Putamen (tissue), 1 donor: ENCODE results near the gene CREB5.
"Not testable (repeated sequence)": the region's sequence is repeated elsewhere in the genome, so short reads cannot be mapped to it uniquely, and the experiment has no call there.

Source experiments
- DNase-seq: peaks from one replicate; pipeline ENCODE4 v3.0.0-alpha.2; 2016; ENCODE audit warnings: low spot score

The CREB5 gene

DNA sequence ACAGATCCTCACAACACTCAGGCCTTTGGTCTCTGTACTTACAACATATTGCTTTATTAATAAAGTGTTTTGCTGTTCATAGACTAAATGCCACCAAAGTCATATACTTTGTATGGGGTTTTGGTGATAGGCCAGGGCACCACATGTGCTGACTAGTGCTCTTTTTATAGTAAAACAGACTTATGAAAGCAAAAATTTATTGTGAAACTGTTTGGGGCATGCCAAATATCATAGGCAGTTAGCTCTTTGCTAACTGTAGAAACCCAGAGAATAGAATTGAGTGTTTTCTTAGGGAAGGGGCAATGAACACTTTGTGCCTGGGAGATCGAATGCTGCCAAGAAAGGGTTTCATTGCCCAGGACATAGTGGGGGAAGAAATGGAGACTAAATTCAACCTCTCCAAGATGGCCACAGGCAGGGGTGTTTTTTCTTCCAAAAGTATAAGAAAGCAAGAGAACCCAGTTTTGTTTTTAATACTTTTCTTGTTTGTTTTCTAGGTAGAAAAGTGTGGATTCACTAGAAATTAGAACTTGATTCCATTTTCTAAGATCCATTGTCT is 403.1 kb downstream of the CREB5 start:
- DNase-seq: no peak

DNA sequence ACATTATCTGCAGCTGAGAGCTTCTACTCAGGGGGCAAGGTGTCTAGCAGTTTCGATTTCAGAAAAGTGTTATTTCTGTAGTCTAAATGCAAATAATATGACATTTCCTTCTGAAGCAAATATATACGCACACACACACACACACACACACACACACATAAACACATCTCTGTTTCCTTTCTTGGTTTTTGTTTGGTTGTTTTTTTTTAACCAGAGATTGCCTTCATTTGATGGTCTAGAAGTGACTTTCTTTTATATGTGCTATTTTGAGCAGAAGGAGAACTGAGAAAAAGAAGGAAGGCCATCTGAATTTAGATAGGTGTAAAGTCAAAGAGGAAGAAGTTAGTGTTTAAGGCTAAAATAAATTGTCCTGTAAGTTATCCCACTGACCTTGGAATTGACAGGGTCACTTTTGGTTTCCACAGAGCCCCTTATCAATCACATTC is 403.6 kb downstream of the CREB5 start:
- no peak for DNase-seq

DNA sequence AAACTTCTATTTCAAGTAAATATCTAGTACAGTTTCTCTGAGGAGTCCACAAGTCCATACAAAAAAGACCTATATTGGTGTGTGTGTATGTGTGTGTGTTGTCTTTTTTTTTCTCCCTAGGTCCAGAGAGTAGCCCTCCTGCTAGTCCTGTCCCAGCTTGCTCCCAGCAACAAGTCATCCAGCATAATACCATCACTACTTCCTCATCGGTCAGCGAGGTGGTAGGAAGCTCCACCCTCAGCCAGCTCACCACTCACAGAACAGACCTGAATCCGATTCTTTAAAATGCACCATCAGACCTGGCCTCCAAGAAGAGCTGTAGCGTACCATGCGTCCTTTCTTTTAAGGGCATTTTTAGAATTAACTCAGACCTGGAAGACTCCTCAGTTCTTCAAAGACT is 406.7 kb downstream of the CREB5 start:
- no peak for DNase-seq

GRCh38 chr7:28823582-28823981 is 411.3 kb downstream of the CREB5 start:
- no peak for DNase-seq

DNA sequence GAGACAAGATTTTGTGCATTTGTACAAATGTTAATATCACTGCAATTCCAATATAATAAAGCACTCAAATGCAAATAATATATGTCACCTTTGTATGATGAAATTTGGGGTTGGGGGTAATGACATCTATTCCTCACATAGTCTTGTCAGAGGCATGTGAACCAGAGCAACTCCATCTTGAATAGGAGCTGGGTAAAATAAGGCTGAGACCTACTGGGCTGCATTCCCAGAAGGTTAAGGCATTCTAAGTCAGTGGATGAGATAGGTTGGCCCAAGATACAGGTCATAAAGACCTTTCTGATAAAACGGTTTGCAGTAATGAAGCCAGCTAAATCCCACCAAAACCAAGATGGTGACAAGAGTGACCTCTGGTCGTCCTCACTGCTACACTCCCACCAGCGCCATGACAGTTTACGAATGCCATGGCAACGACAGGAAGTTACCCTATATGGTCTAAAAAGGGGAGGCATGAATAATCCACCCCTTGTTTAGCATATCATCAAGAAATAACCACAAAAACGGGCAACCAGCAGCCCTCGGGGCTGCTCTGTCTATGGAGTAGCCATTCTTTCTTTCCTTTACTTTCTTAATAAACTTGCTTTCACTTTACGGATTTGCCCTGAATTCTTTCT is 413.6 kb downstream of the CREB5 start:
- DNase-seq: not testable (repeated sequence)

- no peak for DNase-seq
These were observed 418.5 kb downstream of the CREB5 start for GRCh38 chr7:28830846-28831245.

DNA sequence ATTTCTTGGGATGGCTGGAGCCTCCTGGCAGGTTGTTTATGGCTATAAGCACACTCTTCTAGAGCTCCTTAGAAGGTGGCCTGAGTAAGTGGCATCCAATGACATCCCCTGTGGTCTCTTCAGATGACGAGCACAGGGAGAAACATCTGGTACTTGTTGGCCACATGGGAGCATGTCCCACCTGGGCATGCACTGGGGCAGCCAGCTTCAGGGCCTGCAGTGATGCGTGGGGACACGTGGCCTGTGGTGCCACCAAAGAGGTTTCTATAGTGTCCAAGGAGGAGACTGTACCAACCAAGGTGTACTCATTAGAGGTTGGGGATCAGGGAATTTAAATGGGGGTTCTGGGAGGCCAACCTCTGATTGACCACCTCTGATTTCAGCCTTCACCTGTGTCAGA is 420.4 kb downstream of the CREB5 start:
- DNase-seq: no peak

DNA sequence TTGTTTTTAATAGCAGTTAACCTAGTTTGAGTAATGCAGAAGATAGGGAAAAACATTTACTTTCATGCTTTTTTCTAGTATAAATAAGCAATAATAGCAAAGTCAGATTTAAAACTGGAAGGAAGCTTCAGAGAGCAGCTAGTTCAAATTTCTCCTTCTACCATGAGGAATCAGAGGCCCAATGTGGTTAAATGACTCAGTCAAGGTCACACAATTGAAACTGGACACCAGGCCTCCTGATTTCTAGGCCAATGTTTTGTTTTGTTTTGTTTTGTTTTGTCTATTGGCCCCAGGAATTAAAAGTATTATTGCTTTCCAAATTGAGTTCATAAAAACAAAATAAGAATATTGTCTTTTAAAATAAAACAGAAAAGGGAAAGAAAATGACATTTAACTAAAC is 423.5 kb downstream of the CREB5 start:
- no peak for DNase-seq

DNA sequence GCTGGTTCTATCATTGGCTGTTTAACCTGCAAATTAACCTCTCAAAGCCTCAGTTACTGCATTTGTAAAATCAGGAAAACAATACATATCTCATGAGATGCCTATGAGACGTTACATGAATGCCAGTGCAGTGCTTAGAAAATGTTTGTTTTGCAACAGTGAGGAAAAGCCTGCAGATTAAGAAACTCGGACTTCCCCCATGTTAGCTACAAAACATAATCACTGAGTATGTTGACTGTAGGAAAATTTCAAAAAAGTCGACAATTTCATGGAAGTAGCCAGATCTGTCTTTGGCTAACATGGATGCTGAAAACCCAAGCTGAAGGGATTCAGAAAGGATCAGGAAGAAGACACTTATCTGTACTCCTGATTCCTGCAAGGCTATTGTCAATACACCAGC is 424.4 kb downstream of the CREB5 start:
- no peak for DNase-seq

GRCh38 chr7:28837216-28837615 is 424.9 kb downstream of the CREB5 start:
- DNase-seq: no peak

GRCh38 chr7:28840592-28840995 is 428.3 kb downstream of the CREB5 start:
- no peak for DNase-seq

GRCh38 chr7:28841766-28842165 is 429.4 kb downstream of the CREB5 start:
- DNase-seq: no peak

GRCh38 chr7:28842769-28843295 is 430.5 kb downstream of the CREB5 start:
- DNase-seq: no peak

DNA sequence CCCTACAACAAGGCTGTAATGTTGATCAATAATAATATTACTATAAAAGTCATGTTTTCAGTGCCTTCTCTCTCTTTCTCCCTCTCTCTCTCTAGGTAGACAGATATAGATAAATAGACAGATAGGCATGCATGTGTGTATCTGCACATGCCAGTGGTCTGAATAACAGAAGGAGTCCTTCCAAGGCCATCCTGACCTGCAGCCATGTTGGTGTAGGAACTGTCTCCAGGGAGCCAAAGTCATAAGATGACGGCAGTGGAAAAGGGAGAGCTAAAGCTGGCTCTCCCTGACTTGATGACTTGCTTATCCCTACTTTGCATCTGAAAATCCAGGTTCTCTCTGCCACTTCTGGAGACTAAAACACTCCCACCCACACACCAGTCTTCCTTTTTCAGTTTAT is 432.8 kb downstream of the CREB5 start:
- DNase-seq: no peak

DNA sequence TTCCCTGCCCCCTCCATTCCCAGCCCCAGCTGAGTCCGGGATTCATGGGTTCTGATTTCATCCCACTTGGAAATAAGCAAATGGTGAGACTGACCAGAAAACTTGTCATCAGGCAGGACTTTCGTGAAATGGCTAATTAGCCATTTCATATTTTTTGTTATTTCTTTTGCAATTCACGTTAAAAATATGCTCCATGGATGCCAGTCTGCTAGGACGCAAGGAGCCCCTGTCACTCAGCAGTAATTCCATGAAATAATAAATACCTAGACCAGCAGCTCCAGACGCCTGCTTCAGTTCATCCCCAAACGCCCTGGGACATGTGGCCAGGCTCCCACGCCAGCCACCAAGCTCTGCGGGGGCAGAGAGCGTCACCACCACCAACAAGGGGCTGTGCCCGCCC is 434.9 kb downstream of the CREB5 start:
- DNase-seq: no peak

- DNase-seq: no peak
These were observed 435.4 kb downstream of the CREB5 start for GRCh38 chr7:28847681-28848080.

DNA sequence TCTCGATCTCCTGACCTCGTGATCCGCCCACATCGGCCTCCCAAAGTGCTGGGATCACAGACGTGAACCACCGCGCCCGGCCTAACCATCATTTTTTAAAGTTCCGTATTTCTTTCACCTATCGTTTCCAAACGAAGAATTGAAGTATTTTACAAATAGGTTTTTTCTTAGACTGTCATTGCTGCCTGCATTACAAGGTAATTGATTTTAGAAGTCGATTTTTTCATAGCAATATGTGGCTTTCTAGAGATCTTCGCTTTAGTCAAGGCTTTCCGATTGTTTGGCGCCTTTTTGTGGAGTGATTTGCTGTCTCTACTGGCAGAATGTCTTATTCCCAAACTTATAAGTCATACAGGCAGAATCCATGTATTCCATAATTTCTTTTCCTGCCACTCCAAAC is 436.6 kb downstream of the CREB5 start:
- DNase-seq: no peak

DNA sequence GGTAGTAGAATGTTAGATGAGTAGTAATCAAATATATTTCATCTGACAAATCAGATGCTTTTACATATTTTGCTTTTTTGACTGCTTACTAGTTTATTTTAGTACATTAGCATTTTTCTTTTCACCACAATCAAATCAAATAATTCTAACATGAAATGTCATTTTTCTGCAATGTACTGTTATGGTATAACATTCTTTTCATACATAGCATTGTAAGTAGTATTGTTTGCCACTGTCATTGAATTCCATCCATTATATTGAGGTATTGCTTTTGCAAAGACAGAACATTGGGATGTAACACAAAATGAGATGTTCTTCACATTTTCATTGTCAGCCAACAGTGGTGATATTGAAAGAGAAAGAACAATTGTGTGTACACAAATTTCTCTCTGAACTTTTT is 438.4 kb downstream of the CREB5 start:
- DNase-seq: no peak

DNA sequence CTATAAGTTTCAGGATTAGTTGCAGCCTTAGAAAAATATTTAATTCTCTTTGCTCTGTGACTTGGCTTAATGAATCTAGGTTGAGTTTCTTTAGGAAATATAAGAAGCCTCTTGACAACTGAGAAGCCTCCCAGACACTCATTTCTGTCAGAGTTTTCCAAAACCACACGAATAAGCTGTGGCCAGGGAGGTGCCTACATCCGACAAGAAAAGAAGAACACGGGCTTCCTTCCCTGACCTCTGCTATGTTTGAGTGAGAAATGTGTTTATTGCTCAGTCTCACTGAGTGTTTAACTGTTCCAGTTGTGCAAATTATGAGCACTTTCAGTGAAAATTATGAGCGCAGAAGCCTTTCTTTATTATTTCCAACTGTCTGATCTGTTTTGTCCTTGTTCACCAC is 440.8 kb downstream of the CREB5 start:
- no peak for DNase-seq

GRCh38 chr7:28853834-28854749 is 441.8 kb downstream of the CREB5 start:
- peak; percentile 77 for DNase-seq

GRCh38 chr7:28854750-28855074 is 442.4 kb downstream of the CREB5 start:
- no peak for DNase-seq

- no peak for DNase-seq
These were observed 443.4 kb downstream of the CREB5 start for GRCh38 chr7:28855538-28856217.

DNA sequence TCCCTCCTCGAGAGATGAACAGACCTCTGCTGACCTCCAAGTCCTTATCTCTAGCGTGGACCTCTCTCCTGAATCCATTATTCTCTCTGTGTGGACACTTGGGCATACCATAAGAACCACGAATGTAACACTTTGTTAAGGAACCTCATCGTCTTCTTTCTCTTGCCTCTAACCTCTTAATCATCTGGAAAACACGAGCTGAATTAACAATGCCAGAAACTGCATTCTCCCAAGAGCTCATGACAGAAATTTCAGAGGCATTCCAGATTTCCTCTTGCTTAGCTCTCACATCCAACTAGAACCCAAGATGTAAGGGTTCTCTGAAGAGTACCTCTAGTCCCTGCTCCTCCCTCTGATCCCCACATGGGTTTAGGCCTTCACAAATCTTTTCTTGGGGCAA is 444.3 kb downstream of the CREB5 start:
- DNase-seq: no peak
